22Rv1 (cell line): ENCODE measurements around the gene SND1.

Experiments
- H3K27ac ChIP-seq: fragments of 450-650 bp; 2 replicates; pipeline ENCODE4 v1.5.1; 2017
- CTCF ChIP-seq: fragments of 450-650 bp; IDR thresholded peaks from 2 replicates; pipeline ENCODE4 v1.5.1; 2017; ENCODE audit warnings: mild to moderate bottlenecking
- ZFX ChIP-seq: fragments of 450-650 bp; IDR thresholded peaks from 2 replicates; pipeline ENCODE4 v1.6.1; 2017; ENCODE audit warnings: antibody characterized with exemption, borderline replicate concordance

SND1 gene

GRCh38 chr7:127840226-127840951 is 188.4 kb downstream of the SND1 start:
- TF ChIP-seq ZFX (no peak), CTCF (no peak)
- no peak overlapping the region for H3K27ac ChIP-seq

GRCh38 chr7:127844165-127844564 is 192.2 kb downstream of the SND1 start:
- no peak for TF ChIP-seq CTCF
- no peak overlapping the region for H3K27ac ChIP-seq

GRCh38 chr7:127844707-127845331 is 192.8 kb downstream of the SND1 start:
- H3K27ac ChIP-seq, result no peak overlapping the region
- TF ChIP-seq CTCF (no peak), ZFX (no peak)

GRCh38 chr7:127845522-127846214 is 193.7 kb downstream of the SND1 start:
- TF ChIP-seq CTCF, result no peak
- no peak for TF ChIP-seq ZFX
- H3K27ac ChIP-seq, result no peak overlapping the region

GRCh38 chr7:127847641-127848040 is 195.6 kb downstream of the SND1 start:
- no peak overlapping the region for H3K27ac ChIP-seq
- no peak for TF ChIP-seq CTCF
- TF ChIP-seq ZFX, result no peak

GRCh38 chr7:127848241-127848640 is 196.2 kb downstream of the SND1 start:
- no peak overlapping the region for H3K27ac ChIP-seq
- TF ChIP-seq ZFX (no peak), CTCF (no peak)

GRCh38 chr7:127850195-127850594 is 198.2 kb downstream of the SND1 start:
- TF ChIP-seq ZFX (no peak), CTCF (no peak)
- H3K27ac ChIP-seq, result no peak overlapping the region
